HepG2 (cell line): ENCODE measurements around the gene TARS3. TPM values are rescaled to one million over a fixed set of nuclear protein-coding genes. Genes with fewer than 3 reads are reported as not detected.
A peak's percentile ranks its signal among the peaks of the same experiment; 100 is the strongest.

Experiments used
- ARNT2 ChIP-seq: sonication (generic); formaldehyde crosslinking; IDR thresholded peaks from 2 replicates; pipeline ENCODE4 v1.8.0; 2022; ENCODE audit warnings: mild to moderate bottlenecking, low read depth, missing genetic modification reagents, moderate library complexity
- ATAD3A ChIP-seq: sonication (generic); formaldehyde crosslinking; IDR thresholded peaks from 2 replicates; pipeline ENCODE4 v1.4.0; 2020; ENCODE audit warnings: missing genetic modification reagents
- ATF7-NPFF ChIP-seq: sonication (generic); formaldehyde crosslinking; IDR thresholded peaks from 2 replicates; pipeline ENCODE4 v1.8.1; 2023; ENCODE audit warnings: mild to moderate bottlenecking, low read depth, missing genetic modification reagents, moderate library complexity
- CCDC6 ChIP-seq: sonication (generic); formaldehyde crosslinking; IDR thresholded peaks from 2 replicates; pipeline ENCODE4 v1.8.1; 2022; ENCODE audit warnings: mild to moderate bottlenecking, missing genetic modification reagents, moderate library complexity
- FLYWCH1 ChIP-seq: sonication (generic); formaldehyde crosslinking; IDR thresholded peaks from 2 replicates; pipeline ENCODE4 v1.8.1; 2023; ENCODE audit warnings: mild to moderate bottlenecking, missing genetic modification reagents
- HDAC6 ChIP-seq: fragments of 200-600 bp; sonication (generic); IDR thresholded peaks from 2 replicates; pipeline ENCODE4 v1.7.0; 2017; ENCODE audit warnings: mild to moderate bottlenecking, antibody characterized with exemption, low read length, low read depth
- KDM2A ChIP-seq: sonication (generic); formaldehyde crosslinking; IDR thresholded peaks from 2 replicates; pipeline ENCODE4 v1.4.0; 2020; ENCODE audit warnings: low read depth, missing genetic modification reagents, borderline replicate concordance
- MEIS1 ChIP-seq: sonication (generic); formaldehyde crosslinking; IDR thresholded peaks from 2 replicates; pipeline ENCODE4 v1.9.0; 2021; ENCODE audit warnings: mild to moderate bottlenecking, missing genetic modification reagents, moderate library complexity, borderline replicate concordance
- MEIS2 ChIP-seq: sonication (generic); formaldehyde crosslinking; IDR thresholded peaks from 2 replicates; pipeline ENCODE4 v1.9.0; 2021; ENCODE audit warnings: mild to moderate bottlenecking, missing genetic modification reagents
- PITX1 ChIP-seq: sonication (generic); formaldehyde crosslinking; IDR thresholded peaks from 2 replicates; pipeline ENCODE4 v1.5.1; 2020; ENCODE audit warnings: mild to moderate bottlenecking, missing genetic modification reagents
- STAT5B ChIP-seq: sonication (generic); formaldehyde crosslinking; IDR thresholded peaks from 2 replicates; pipeline ENCODE4 v1.4.0; 2020; ENCODE audit warnings: missing genetic modification reagents
- TCF7L2 ChIP-seq: IDR thresholded peaks from 2 replicates; pipeline ENCODE4 v1.6.1; 2011; ENCODE audit warnings: mild to moderate bottlenecking, low read depth, low read length, moderate library complexity
- XBP1 ChIP-seq: sonication (generic); formaldehyde crosslinking; IDR thresholded peaks from 2 replicates; pipeline ENCODE4 v1.5.0; 2020; ENCODE audit warnings: missing genetic modification reagents
- ZBTB1 ChIP-seq: sonication (generic); formaldehyde crosslinking; IDR thresholded peaks from 2 replicates; pipeline ENCODE4 v1.4.0; 2020; ENCODE audit warnings: missing genetic modification reagents, borderline replicate concordance
- ZBTB21 ChIP-seq: sonication (generic); formaldehyde crosslinking; IDR thresholded peaks from 2 replicates; pipeline ENCODE4 v1.4.0; 2020; ENCODE audit warnings: missing genetic modification reagents
- ZBTB7B ChIP-seq: sonication (generic); formaldehyde crosslinking; IDR thresholded peaks from 2 replicates; pipeline ENCODE4 v1.4.0; 2020; ENCODE audit warnings: missing genetic modification reagents
- ZC3H4 ChIP-seq: sonication (generic); formaldehyde crosslinking; IDR thresholded peaks from 2 replicates; pipeline ENCODE4 v1.4.0; 2020; ENCODE audit warnings: missing genetic modification reagents, borderline replicate concordance
- ZNF496 ChIP-seq: sonication (generic); formaldehyde crosslinking; IDR thresholded peaks from 2 replicates; pipeline ENCODE4 v1.8.1; 2023; ENCODE audit warnings: mild to moderate bottlenecking, moderate library complexity, missing genetic modification reagents; ENCODE audit not compliant: insufficient replicate concordance
- ZNF543 ChIP-seq: sonication (generic); formaldehyde crosslinking; IDR thresholded peaks from 2 replicates; pipeline ENCODE4 v1.4.0; 2020; ENCODE audit warnings: mild to moderate bottlenecking, missing genetic modification reagents
- ZNF652 ChIP-seq: IDR thresholded peaks from 2 replicates; pipeline ENCODE4 v1.6.1; 2016; ENCODE audit warnings: low read depth, borderline replicate concordance
- ZNF768 ChIP-seq: sonication (generic); formaldehyde crosslinking; IDR thresholded peaks from 2 replicates; pipeline ENCODE4 v1.4.0; 2020; ENCODE audit warnings: missing genetic modification reagents
- ZNF775 ChIP-seq: sonication (generic); formaldehyde crosslinking; IDR thresholded peaks from 2 replicates; pipeline ENCODE4 v1.4.0; 2020; ENCODE audit warnings: missing genetic modification reagents, mild to moderate bottlenecking, moderate library complexity, borderline replicate concordance
- polyA plus RNA-seq, 8 experiments: library from polyadenylated mRNA; depleted of rRNA in 3 of 8; stranded (reverse) in 7 of 8; unstranded in 1 of 8; fragments of >200 nt; fragmentation: Illumina TruSeq in 4 of 8; extraction: Trizol in 4 of 8; gene quantifications; 2 replicates each; pipeline versions ENCODE4 v1.2.1 to v1.2.3, GENCODE V29; 2011 to 2016; ENCODE audit warnings: low read depth in 4 of 8, missing spikeins in 1 of 8, mixed read lengths in 1 of 8; ENCODE audit not compliant: insufficient read depth in 1 of 8
- total RNA-seq, 5 experiments: library from RNA; depleted of rRNA; stranded (reverse); fragments of >200 nt; fragmentation: Illumina TruSeq; extraction: Trizol; gene quantifications; 2 replicates each; pipeline ENCODE4 v1.2.3, GENCODE V29; 2016; ENCODE audit warnings: low read depth in 1 of 5
- TF ChIP-seq, protein P1 (sequence below): sonication (generic); formaldehyde crosslinking; IDR thresholded peaks from 2 replicates; pipeline ENCODE4 v1.5.0; 2020; ENCODE audit warnings: mild to moderate bottlenecking, missing genetic modification reagents, borderline replicate concordance
- TF ChIP-seq, protein P2 (sequence below): sonication (generic); formaldehyde crosslinking; IDR thresholded peaks from 2 replicates; pipeline ENCODE4 v1.8.1; 2023; ENCODE audit warnings: mild to moderate bottlenecking, inconsistent platforms, moderate library complexity, missing genetic modification reagents, borderline replicate concordance
- TF ChIP-seq, protein P3 (sequence below): sonication (generic); formaldehyde crosslinking; IDR thresholded peaks from 2 replicates; pipeline ENCODE4 v1.5.0; 2020; ENCODE audit warnings: missing genetic modification reagents, mild to moderate bottlenecking, borderline replicate concordance
- TF ChIP-seq, protein P4 (sequence below): sonication (generic); formaldehyde crosslinking; IDR thresholded peaks from 2 replicates; pipeline ENCODE4 v1.9.0; 2021; ENCODE audit warnings: missing genetic modification reagents, borderline replicate concordance

TARS3 gene
- total and polyA plus RNA-seq, 2 of the 13 experiments (the other 11 are each of a cell fraction or from before 2014, with no cell fraction given), result 4.1 to 11.7 TPM

DNA sequence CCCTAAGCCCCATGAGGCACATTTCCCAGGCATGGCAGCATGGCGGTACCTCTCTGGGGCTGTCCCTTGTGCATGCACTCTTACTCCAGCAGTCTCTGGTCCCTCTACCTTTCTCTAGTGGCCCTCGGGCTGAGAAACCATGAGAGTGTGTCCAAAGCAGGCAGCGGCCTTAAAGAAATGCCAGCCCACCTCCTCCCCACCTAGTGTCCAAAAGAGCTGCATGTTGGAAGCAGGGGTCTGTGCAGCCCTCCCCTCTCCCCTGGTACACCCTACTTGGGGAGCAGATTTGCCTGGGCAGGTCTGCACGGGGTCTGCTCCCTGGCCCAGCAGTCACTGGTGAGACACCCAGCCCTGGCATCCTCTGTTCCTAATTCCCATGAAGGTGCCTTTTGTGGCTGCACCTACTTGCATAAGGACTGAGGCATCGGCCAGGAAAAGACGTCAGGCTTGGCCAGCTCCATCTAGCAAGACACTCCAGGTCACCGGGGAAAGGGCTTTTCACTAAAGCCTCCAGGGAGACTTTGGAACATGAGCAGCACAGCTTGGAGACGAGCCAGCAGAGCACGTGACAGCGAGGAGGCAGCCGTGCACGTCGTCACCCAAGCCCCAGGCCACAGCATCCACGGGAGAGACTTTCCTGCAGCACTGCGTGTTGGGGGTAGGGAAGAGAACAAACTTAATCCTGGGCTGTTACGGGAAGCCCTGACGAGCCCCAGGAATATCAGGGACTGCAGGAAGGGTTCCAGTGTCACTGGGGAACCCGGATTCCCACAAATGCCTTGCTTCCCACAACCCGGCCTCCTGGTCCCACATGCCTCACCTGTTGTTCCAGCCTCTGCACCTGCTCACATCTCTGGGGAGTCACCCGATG, 110.9 kb downstream of the TARS3 start (continued):
- TF ChIP-seq TCF7L2 (no peak), ZNF775 (CRISPR knock-in tag) (no peak), ZNF543 (CRISPR knock-in tag) (no peak), ZBTB21 (no peak), ZNF768 (CRISPR knock-in tag) (no peak), ARNT2 (no peak), FLYWCH1 (CRISPR knock-in tag) (no peak), ZBTB1 (no peak), CCDC6 (CRISPR knock-in tag) (no peak), PITX1 (CRISPR knock-in tag) (peak; percentile 46), HDAC6 (no peak), ZBTB7B (CRISPR knock-in tag) (0 out of 2 replicates have a peak, but pooled peaks have one; percentile 26), XBP1 (CRISPR knock-in tag) (no peak), MEIS1 (CRISPR knock-in tag) (no peak), ZC3H4 (CRISPR knock-in tag) (no peak), ATAD3A (CRISPR knock-in tag) (no peak), KDM2A (peak; percentile 40; the same call in 1 of the 2 replicates), ZNF652 (CRISPR knock-in tag) (no peak), STAT5B (no peak), ATF7-NPFF (CRISPR knock-in tag) (0 out of 2 replicates have a peak, but pooled peaks have one; percentile 29), ZNF496 (CRISPR knock-in tag) (no peak), MEIS2 (no peak)
- TF ChIP-seq, protein P1, sequence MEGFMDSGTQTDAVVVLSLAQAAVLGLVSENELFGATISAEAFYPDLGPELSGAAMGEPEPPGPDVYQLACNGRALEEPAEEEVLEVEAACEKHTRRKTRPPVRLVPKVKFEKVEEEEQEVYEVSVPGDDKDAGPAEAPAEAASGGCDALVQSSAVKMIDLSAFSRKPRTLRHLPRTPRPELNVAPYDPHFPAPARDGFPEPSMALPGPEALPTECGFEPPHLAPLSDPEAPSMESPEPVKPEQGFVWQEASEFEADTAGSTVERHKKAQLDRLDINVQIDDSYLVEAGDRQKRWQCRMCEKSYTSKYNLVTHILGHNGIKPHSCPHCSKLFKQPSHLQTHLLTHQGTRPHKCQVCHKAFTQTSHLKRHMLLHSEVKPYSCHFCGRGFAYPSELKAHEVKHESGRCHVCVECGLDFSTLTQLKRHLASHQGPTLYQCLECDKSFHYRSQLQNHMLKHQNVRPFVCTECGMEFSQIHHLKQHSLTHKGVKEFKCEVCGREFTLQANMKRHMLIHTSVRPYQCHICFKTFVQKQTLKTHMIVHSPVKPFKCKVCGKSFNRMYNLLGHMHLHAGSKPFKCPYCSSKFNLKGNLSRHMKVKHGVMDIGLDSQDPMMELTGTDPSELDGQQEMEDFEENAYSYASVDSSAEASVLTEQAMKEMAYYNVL (CRISPR knock-in tag), result no peak
- TF ChIP-seq, protein P2, sequence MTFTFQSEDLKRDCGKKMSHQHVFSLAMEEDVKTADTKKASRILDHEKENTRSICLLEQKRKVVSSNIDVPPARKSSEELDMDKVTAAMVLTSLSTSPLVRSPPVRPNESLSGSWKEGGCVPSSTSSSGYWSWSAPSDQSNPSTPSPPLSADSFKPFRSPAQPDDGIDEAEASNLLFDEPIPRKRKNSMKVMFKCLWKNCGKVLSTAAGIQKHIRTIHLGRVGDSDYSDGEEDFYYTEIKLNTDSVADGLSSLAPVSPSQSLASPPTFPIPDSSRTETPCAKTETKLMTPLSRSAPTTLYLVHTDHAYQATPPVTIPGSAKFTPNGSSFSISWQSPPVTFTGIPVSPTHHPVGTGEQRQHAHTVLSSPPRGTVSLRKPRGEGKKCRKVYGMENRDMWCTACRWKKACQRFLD, result no peak
- TF ChIP-seq, protein P3, sequence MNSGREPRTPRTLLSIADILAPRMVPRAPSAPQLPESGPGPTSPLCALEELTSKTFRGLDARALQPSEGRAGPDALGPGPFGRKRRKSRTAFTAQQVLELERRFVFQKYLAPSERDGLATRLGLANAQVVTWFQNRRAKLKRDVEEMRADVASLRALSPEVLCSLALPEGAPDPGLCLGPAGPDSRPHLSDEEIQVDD (CRISPR knock-in tag), result 0 out of 2 replicates have a peak, but pooled peaks have one; percentile 28
- TF ChIP-seq, protein P4, sequence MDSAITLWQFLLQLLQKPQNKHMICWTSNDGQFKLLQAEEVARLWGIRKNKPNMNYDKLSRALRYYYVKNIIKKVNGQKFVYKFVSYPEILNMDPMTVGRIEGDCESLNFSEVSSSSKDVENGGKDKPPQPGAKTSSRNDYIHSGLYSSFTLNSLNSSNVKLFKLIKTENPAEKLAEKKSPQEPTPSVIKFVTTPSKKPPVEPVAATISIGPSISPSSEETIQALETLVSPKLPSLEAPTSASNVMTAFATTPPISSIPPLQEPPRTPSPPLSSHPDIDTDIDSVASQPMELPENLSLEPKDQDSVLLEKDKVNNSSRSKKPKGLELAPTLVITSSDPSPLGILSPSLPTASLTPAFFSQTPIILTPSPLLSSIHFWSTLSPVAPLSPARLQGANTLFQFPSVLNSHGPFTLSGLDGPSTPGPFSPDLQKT (CRISPR knock-in tag), result no peak
